HEK293 (cell line): ENCODE measurements around the gene KIF25.

ENCODE experiments used
- CTCF ChIA-PET: fragments of 350-600 bp; formaldehyde crosslinking; extraction: SDS; loops from one replicate; lab custom pipeline; 2021; ENCODE audit warnings: antibody characterized with exemption; lab: Yijun Ruan, JAX
- POLR2A ChIA-PET: fragments of 300-600 bp; formaldehyde crosslinking; extraction: SDS; loops from one replicate; lab custom pipeline; 2020; ENCODE audit warnings: antibody characterized with exemption, inconsistent platforms; lab: Yijun Ruan, JAX
- H3K27ac ChIP-seq: fragments of 200-500 bp; sonication (Bioruptor generic); 2 replicates; pipeline ENCODE4 v1.5.1; 2014; ENCODE audit warnings: low read depth, low read length, control low read depth, inconsistent platforms; ENCODE audit errors: extremely low read depth
- H3K36me3 ChIP-seq, 2 experiments: fragments of 200-500 bp in 1 of 2; sonication (Bioruptor generic) in 1 of 2; 1 replicate in 1 of 2; 2 replicates in 1 of 2; pipeline ENCODE4 v1.5.1; 2014 to 2017; ENCODE audit warnings: inconsistent platforms in 2 of 2, low read length in 2 of 2; ENCODE audit not compliant: control insufficient read depth in 2 of 2, insufficient read depth in 1 of 2
- H3K4me1 ChIP-seq: fragments of 200-500 bp; sonication (Bioruptor generic); 2 replicates; pipeline ENCODE4 v1.5.1; 2014; ENCODE audit warnings: mild to moderate bottlenecking, low read length, inconsistent platforms; ENCODE audit not compliant: control insufficient read depth, insufficient read depth
- H3K4me3 ChIP-seq: 2 replicates; pipeline ENCODE4 v1.5.1; 2011; ENCODE audit warnings: low read depth, mild to moderate bottlenecking, control low read depth, low read length, moderate library complexity
- H3K9me3 ChIP-seq: fragments of 200-500 bp; sonication (Bioruptor generic); 2 replicates; pipeline ENCODE4 v1.5.1; 2014; ENCODE audit warnings: low read depth, low read length, inconsistent platforms; ENCODE audit not compliant: control insufficient read depth, insufficient read depth
- EGR2 ChIP-seq: fragments of 450-650 bp; formaldehyde crosslinking; IDR thresholded peaks from 2 replicates; pipeline ENCODE4 v1.5.1; 2016; ENCODE audit warnings: low read depth, missing biosample characterization, missing genetic modification characterization
- GFI1B ChIP-seq: fragments of 450-650 bp; formaldehyde crosslinking; IDR thresholded peaks from 2 replicates; pipeline ENCODE4 v1.5.1; 2016; ENCODE audit warnings: missing biosample characterization, missing genetic modification characterization
- HOXC10 ChIP-seq: sonication (generic); formaldehyde crosslinking; IDR thresholded peaks from 2 replicates; pipeline ENCODE4 v1.8.1; 2023; ENCODE audit warnings: mild to moderate bottlenecking, missing genetic modification reagents
- HOXD13 ChIP-seq: sonication (generic); formaldehyde crosslinking; IDR thresholded peaks from 2 replicates; pipeline ENCODE4 v1.8.0; 2022; ENCODE audit warnings: missing genetic modification reagents, borderline replicate concordance
- PBX3 ChIP-seq: sonication (generic); formaldehyde crosslinking; IDR thresholded peaks from 2 replicates; pipeline ENCODE4 v1.8.1; 2022; ENCODE audit warnings: mild to moderate bottlenecking, moderate library complexity, missing genetic modification reagents
- PRDM1 ChIP-seq: fragments of 450-650 bp; formaldehyde crosslinking; IDR thresholded peaks from 2 replicates; pipeline ENCODE4; 2016; ENCODE audit warnings: missing biosample characterization, missing genetic modification characterization
- RBAK ChIP-seq: fragments of 450-650 bp; formaldehyde crosslinking; IDR thresholded peaks from 2 replicates; pipeline ENCODE4 v1.5.1; 2016; ENCODE audit warnings: missing biosample characterization, missing genetic modification characterization
- SP2 ChIP-seq: fragments of 450-650 bp; formaldehyde crosslinking; IDR thresholded peaks from 2 replicates; pipeline ENCODE4 v1.5.1; 2016; ENCODE audit warnings: missing biosample characterization, missing genetic modification characterization
- WT1 ChIP-seq: fragments of 450-650 bp; formaldehyde crosslinking; IDR thresholded peaks from 2 replicates; pipeline ENCODE4 v1.5.1; 2016; ENCODE audit warnings: missing biosample characterization, missing genetic modification characterization
- YY2 ChIP-seq: fragments of 450-650 bp; formaldehyde crosslinking; IDR thresholded peaks from 2 replicates; pipeline ENCODE4 v1.5.1; 2016; ENCODE audit warnings: missing biosample characterization, missing genetic modification characterization
- ZEB2 ChIP-seq: fragments of 450-650 bp; formaldehyde crosslinking; IDR thresholded peaks from 2 replicates; pipeline ENCODE4 v1.5.1; 2016; ENCODE audit warnings: missing biosample characterization, missing genetic modification characterization
- ZNF10 ChIP-seq: fragments of 450-650 bp; formaldehyde crosslinking; IDR thresholded peaks from 2 replicates; pipeline ENCODE4 v1.5.1; 2017; ENCODE audit warnings: missing biosample characterization, missing genetic modification characterization
- ZNF138 ChIP-seq: fragments of 450-650 bp; formaldehyde crosslinking; IDR thresholded peaks from 2 replicates; pipeline ENCODE4 v1.5.1; 2016; ENCODE audit warnings: missing biosample characterization, missing genetic modification characterization, borderline replicate concordance
- ZNF169 ChIP-seq: fragments of 450-650 bp; formaldehyde crosslinking; IDR thresholded peaks from 2 replicates; pipeline ENCODE4 v1.5.1; 2016; ENCODE audit warnings: missing biosample characterization, missing genetic modification characterization
- ZNF211 ChIP-seq: fragments of 450-650 bp; formaldehyde crosslinking; IDR thresholded peaks from 2 replicates; pipeline ENCODE4 v1.5.1; 2016; ENCODE audit warnings: low read depth, missing biosample characterization, missing genetic modification characterization
- ZNF214 ChIP-seq: fragments of 450-650 bp; formaldehyde crosslinking; IDR thresholded peaks from 2 replicates; pipeline ENCODE4 v1.5.1; 2017; ENCODE audit warnings: missing biosample characterization, mild to moderate bottlenecking, missing genetic modification characterization, borderline replicate concordance
- ZNF239 ChIP-seq: fragments of 450-650 bp; formaldehyde crosslinking; IDR thresholded peaks from 2 replicates; pipeline ENCODE4 v1.5.1; 2016; ENCODE audit warnings: missing biosample characterization, missing genetic modification characterization
- ZNF335 ChIP-seq: fragments of 450-650 bp; formaldehyde crosslinking; conservative IDR thresholded peaks from 2 replicates; pipeline ENCODE4 v1.5.1; 2016; ENCODE audit warnings: missing biosample characterization, missing genetic modification characterization
- ZNF37A ChIP-seq: fragments of 450-650 bp; IDR thresholded peaks from 2 replicates; pipeline ENCODE4 v1.5.1; 2018; ENCODE audit warnings: missing biosample characterization, missing genetic modification characterization
- ZNF433 ChIP-seq: fragments of 450-650 bp; formaldehyde crosslinking; IDR thresholded peaks from 2 replicates; pipeline ENCODE4 v1.5.1; 2016; ENCODE audit warnings: missing biosample characterization, missing genetic modification characterization, low read depth
- ZNF549 ChIP-seq: fragments of 450-650 bp; IDR thresholded peaks from 2 replicates; pipeline ENCODE4 v1.5.1; 2018; ENCODE audit warnings: missing biosample characterization, missing genetic modification characterization, mild to moderate bottlenecking, inconsistent platforms, moderate library complexity
- ZNF560 ChIP-seq: fragments of 450-650 bp; formaldehyde crosslinking; IDR thresholded peaks from 2 replicates; pipeline ENCODE4 v1.5.1; 2017; ENCODE audit warnings: missing biosample characterization, missing genetic modification characterization, borderline replicate concordance
- ZNF580 ChIP-seq: fragments of 450-650 bp; formaldehyde crosslinking; IDR thresholded peaks from 2 replicates; pipeline ENCODE4 v1.5.1; 2016; ENCODE audit warnings: missing biosample characterization, missing genetic modification characterization
- ZNF843 ChIP-seq: fragments of 450-650 bp; formaldehyde crosslinking; IDR thresholded peaks from 2 replicates; pipeline ENCODE4 v1.5.1; 2016; ENCODE audit warnings: missing biosample characterization, missing genetic modification characterization
- TF ChIP-seq, protein P1 (sequence below): fragments of 450-650 bp; formaldehyde crosslinking; IDR thresholded peaks from 2 replicates; pipeline ENCODE4 v1.5.1; 2016; ENCODE audit warnings: missing biosample characterization, missing genetic modification characterization
- TF ChIP-seq, protein P2 (sequence below): fragments of 450-650 bp; formaldehyde crosslinking; IDR thresholded peaks from 2 replicates; pipeline ENCODE4 v1.5.1; 2016; ENCODE audit warnings: missing biosample characterization, missing genetic modification characterization

Gene KIF25

GRCh38 chr6:167988154-167988495 lies 9.3 kb upstream of the KIF25 start:
- CTCF ChIA-PET: no interaction called here

DNA sequence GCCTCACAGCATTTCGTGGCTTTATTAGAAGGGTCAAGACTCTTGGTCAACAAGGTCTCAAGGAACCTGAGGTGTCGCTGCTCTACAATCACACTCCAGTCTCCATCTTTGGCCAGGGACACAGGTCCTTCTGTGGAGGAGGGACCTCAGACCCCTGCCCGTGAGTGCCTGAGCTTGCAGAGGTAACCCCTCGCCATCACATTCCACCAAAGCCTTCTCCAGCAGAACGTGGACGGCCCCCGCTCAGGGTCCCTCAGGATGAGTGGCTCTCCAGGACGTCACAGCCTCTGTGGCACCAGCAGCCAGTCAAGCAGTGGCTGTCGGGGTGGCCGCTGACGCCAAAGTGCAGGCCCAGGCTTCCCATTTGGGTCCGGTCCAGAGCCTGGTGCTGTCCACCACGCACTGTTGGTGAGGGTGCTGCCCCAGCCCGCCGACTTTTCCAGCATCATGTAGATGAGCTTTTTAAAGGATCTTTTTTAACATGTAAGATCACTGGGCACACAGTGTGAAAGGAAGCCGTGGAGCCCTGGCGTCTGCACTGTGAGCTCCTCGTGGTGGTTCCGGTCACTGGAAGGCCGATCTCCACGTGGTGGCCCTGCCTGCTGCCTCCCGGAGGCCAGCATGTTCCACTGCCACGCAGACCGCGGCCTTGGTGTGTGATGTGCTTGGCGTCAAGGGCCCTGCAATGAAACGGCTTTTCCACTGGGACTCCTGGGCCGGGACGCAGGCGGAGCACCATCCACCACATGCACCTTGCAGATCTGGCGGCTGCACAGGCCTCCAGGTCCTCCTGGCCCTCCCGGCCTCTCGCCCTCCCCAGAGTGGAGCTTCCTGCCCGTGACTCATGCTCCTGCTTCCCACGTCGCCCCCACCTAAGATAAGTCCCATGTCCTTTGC lies 8.3 kb upstream of the KIF25 start:
- Histone ChIP-seq H3K36me3 (no peaks in the 10 kb centered on the region), H3K4me1 (no peaks in the 10 kb centered on the region), H3K4me3 (no peak overlapping the region), H3K9me3 (no peaks in the 10 kb centered on the region), H3K27ac (no peak overlapping the region)
- POLR2A ChIA-PET: no interaction called here
- no peak for TF ChIP-seq ZNF433 (tag by site-specific recombination)
- CTCF ChIA-PET: interaction anchor here (0.6 kb wide), 2 partner anchors 22 to 56 kb away, joined by 3 read pairs; no protein-coding TSS in a partner anchor

More at GRCh38 chr6:167988154-167988495, 9.3 kb upstream of the KIF25 start:
- H3K36me3 ChIP-seq: no peaks in the 10 kb centered on the region
- TF ChIP-seq ZNF433 (tag by site-specific recombination) (no peak), EGR2 (tag by site-specific recombination) (no peak), PRDM1 (tag by site-specific recombination) (no peak), ZNF211 (tag by site-specific recombination) (no peak), ZNF843 (tag by site-specific recombination) (no peak), ZNF239 (no peak), HOXC10 (CRISPR knock-in tag) (no peak), ZNF214 (tag by site-specific recombination) (no peak), ZNF549 (no peak), SP2 (tag by site-specific recombination) (no peak), ZNF169 (tag by site-specific recombination) (no peak), ZNF37A (no peak), HOXD13 (no peak)
- TF ChIP-seq, protein P1, sequence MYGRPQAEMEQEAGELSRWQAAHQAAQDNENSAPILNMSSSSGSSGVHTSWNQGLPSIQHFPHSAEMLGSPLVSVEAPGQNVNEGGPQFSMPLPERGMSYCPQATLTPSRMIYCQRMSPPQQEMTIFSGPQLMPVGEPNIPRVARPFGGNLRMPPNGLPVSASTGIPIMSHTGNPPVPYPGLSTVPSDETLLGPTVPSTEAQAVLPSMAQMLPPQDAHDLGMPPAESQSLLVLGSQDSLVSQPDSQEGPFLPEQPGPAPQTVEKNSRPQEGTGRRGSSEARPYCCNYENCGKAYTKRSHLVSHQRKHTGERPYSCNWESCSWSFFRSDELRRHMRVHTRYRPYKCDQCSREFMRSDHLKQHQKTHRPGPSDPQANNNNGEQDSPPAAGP: no peak
- TF ChIP-seq, protein P2, sequence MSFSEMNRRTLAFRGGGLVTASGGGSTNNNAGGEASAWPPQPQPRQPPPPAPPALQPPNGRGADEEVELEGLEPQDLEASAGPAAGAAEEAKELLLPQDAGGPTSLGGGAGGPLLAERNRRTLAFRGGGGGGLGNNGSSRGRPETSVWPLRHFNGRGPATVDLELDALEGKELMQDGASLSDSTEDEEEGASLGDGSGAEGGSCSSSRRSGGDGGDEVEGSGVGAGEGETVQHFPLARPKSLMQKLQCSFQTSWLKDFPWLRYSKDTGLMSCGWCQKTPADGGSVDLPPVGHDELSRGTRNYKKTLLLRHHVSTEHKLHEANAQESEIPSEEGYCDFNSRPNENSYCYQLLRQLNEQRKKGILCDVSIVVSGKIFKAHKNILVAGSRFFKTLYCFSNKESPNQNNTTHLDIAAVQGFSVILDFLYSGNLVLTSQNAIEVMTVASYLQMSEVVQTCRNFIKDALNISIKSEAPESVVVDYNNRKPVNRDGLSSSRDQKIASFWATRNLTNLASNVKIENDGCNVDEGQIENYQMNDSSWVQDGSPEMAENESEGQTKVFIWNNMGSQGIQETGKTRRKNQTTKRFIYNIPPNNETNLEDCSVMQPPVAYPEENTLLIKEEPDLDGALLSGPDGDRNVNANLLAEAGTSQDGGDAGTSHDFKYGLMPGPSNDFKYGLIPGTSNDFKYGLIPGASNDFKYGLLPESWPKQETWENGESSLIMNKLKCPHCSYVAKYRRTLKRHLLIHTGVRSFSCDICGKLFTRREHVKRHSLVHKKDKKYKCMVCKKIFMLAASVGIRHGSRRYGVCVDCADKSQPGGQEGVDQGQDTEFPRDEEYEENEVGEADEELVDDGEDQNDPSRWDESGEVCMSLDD (tag by site-specific recombination): no peak
- TF ChIP-seq, all 188 proteins: peak for 0
- no peak overlapping the region for H3K27ac ChIP-seq
- H3K4me1 ChIP-seq: no peaks in the 10 kb centered on the region
- H3K9me3 ChIP-seq: no peaks in the 10 kb centered on the region
- no peak overlapping the region for H3K4me3 ChIP-seq
- POLR2A ChIA-PET: no interaction called here

- no peaks in the 10 kb centered on the region for H3K4me1 ChIP-seq
- no peak overlapping the region for H3K27ac ChIP-seq
- CTCF ChIA-PET: interaction anchor here (0.6 kb wide), 1 partner anchor 40 kb away, joined by 4 read pairs; no protein-coding TSS in a partner anchor
- POLR2A ChIA-PET: no interaction called here
- H3K36me3 ChIP-seq: no peaks in the 10 kb centered on the region
- H3K9me3 ChIP-seq: no peaks in the 10 kb centered on the region
- H3K4me3 ChIP-seq: no peak overlapping the region
- TF ChIP-seq WT1 (tag by site-specific recombination) (no peak), YY2 (tag by site-specific recombination) (no peak), ZNF580 (tag by site-specific recombination) (no peak), ZNF335 (tag by site-specific recombination) (no peak), ZNF560 (tag by site-specific recombination) (no peak), ZNF10 (tag by site-specific recombination) (no peak), PBX3 (CRISPR knock-in tag) (no peak), GFI1B (tag by site-specific recombination) (no peak), ZNF138 (tag by site-specific recombination) (no peak), ZEB2 (tag by site-specific recombination) (no peak), RBAK (tag by site-specific recombination) (no peak)
Observed at GRCh38 chr6:167990016-167990945, 7.2 kb upstream of the KIF25 start.
